Hematopoietic multipotent progenitor cell treated with erythropoietin and hydrocortisone succinate and interleukin-3 and kit ligand, for 8 days (in vitro differentiated cells): ENCODE data around the gene MAMLD1.

Experiments
- DNase-seq: peaks from one replicate; pipeline ENCODE4 v3.0.0-alpha.2; 2015

MAMLD1 gene

GRCh38 chrX:150408007-150408406 is 44.9 kb downstream of the MAMLD1 start:
- no peak for DNase-seq

- no peak for DNase-seq
These were observed 45.4 kb downstream of the MAMLD1 start for GRCh38 chrX:150408561-150408960.

- DNase-seq: no peak
These were observed 46.4 kb downstream of the MAMLD1 start for GRCh38 chrX:150409486-150409885.

- DNase-seq: no peak
These were observed 46.8 kb downstream of the MAMLD1 start for GRCh38 chrX:150409964-150410363.

GRCh38 chrX:150410513-150410912 is 47.4 kb downstream of the MAMLD1 start:
- no peak for DNase-seq

- no peak for DNase-seq
These were observed 48.5 kb downstream of the MAMLD1 start for GRCh38 chrX:150411656-150412055.

GRCh38 chrX:150414228-150414627 is 51.1 kb downstream of the MAMLD1 start:
- no peak for DNase-seq

GRCh38 chrX:150416469-150416868 is 53.4 kb downstream of the MAMLD1 start:
- DNase-seq: no peak

- no peak for DNase-seq
These were observed 58.7 kb downstream of the MAMLD1 start for GRCh38 chrX:150421816-150422215.

- DNase-seq: peak; percentile 1
These were observed 66.5 kb downstream of the MAMLD1 start for GRCh38 chrX:150429594-150429993.

- no peak for DNase-seq
These were observed 73.1 kb downstream of the MAMLD1 start for GRCh38 chrX:150436195-150436594.

GRCh38 chrX:150438165-150438564 is 75.0 kb downstream of the MAMLD1 start:
- no peak for DNase-seq

GRCh38 chrX:150446151-150446550 is 83.0 kb downstream of the MAMLD1 start:
- peak; percentile 1 for DNase-seq

GRCh38 chrX:150446995-150447394 is 83.9 kb downstream of the MAMLD1 start:
- DNase-seq: no peak

GRCh38 chrX:150449313-150449712 is 86.2 kb downstream of the MAMLD1 start:
- DNase-seq: peak; percentile 1

- DNase-seq: no peak
These were observed 87.5 kb downstream of the MAMLD1 start for GRCh38 chrX:150450519-150451177.

GRCh38 chrX:150451953-150452352 is 88.8 kb downstream of the MAMLD1 start:
- DNase-seq: no peak

- no peak for DNase-seq
These were observed 91.0 kb downstream of the MAMLD1 start for GRCh38 chrX:150454083-150454482.

GRCh38 chrX:150454508-150455214 is 91.5 kb downstream of the MAMLD1 start:
- DNase-seq: no peak

GRCh38 chrX:150455215-150455608 is 92.1 kb downstream of the MAMLD1 start:
- no peak for DNase-seq

GRCh38 chrX:150456466-150456865 is 93.3 kb downstream of the MAMLD1 start:
- DNase-seq: no peak

- DNase-seq: no peak
These were observed 93.8 kb downstream of the MAMLD1 start for GRCh38 chrX:150456941-150457340.

- DNase-seq: no peak
These were observed 96.1 kb downstream of the MAMLD1 start for GRCh38 chrX:150459196-150459595.

GRCh38 chrX:150460063-150460462 is 96.9 kb downstream of the MAMLD1 start:
- no peak for DNase-seq

- no peak for DNase-seq
These were observed 97.7 kb downstream of the MAMLD1 start for GRCh38 chrX:150460781-150461180.
